ENCODE measurements around the gene TBP.
A peak's percentile ranks its signal among the peaks of the same experiment; 100 is the strongest.
"Not testable (repeated sequence)": the region's sequence is repeated elsewhere in the genome, so short reads cannot be mapped to it uniquely, and the experiment has no call there.

The TBP gene

GRCh38 chr6:170554013-170554795, at the start of gene TBP:
Gene TBP, plus strand, starts transcription at chr6:170554369. Its CDS starts 2,661 bp downstream, at chr6:170557030.
- peak; percentile 98 to 99 for DNase-seq

GRCh38 chr6:170504479-170504878, 49.7 kb upstream of the TBP start:
- no peak for DNase-seq

DNA sequence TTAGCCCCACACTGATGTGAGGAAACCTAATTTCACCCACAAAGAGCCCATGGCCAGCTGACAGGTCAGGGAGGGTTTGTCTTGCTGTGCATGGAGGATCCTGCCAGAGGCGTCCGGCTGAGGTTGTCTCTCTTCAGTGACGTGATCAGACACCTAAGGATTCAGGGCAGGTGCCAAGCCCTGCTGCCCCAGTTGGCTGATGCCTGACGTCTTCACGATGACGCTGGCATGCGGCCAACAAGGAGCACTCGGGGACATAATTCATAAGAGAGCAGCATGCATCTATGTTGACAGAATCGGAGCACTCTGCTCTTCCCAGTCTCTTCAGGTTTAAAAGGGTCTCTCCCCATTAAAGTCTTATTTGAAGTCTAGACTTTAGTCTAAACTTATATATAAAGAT, 48.9 kb upstream of the TBP start:
- no peak for DNase-seq

GRCh38 chr6:170506446-170506845, 47.7 kb upstream of the TBP start:
- no peak for DNase-seq

GRCh38 chr6:170507728-170508127, 46.4 kb upstream of the TBP start:
- not testable (repeated sequence) for DNase-seq

DNA sequence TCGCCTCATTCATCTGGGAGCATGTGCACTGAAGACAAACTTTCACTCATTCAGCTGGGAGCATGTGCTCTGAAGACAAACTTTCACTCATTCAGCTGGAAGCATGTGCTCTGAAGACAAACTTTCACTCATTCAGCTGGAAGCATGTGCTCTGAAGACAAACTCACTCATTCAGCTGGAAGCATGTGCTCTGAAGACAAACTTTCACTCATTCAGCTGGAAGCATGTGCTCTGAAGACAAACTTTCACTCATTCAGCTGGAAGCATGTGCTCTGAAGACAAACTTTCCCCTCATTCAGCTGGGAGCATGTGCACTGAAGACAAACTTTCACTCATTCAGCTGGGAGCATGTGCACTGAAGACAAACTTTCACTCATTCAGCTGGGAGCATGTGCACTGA, 45.9 kb upstream of the TBP start:
- DNase-seq = not testable (repeated sequence)

GRCh38 chr6:170508892-170509722, 45.1 kb upstream of the TBP start:
- not testable (repeated sequence) for DNase-seq

DNA sequence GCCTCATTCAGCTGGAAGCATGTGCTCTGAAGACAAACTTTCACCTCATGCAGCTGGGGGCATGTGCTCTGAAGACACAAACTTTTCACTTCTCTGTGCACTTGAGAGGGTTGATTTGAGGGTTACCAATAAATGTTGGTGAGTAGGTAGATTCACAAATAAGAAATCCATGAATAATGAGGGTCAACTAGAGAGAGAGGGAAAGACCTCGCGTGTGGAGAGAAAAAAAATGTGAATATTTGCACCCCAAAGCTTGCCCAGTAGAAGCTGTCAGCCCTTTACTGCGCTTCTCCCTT, 44.5 kb upstream of the TBP start:
- DNase-seq = no peak

DNA sequence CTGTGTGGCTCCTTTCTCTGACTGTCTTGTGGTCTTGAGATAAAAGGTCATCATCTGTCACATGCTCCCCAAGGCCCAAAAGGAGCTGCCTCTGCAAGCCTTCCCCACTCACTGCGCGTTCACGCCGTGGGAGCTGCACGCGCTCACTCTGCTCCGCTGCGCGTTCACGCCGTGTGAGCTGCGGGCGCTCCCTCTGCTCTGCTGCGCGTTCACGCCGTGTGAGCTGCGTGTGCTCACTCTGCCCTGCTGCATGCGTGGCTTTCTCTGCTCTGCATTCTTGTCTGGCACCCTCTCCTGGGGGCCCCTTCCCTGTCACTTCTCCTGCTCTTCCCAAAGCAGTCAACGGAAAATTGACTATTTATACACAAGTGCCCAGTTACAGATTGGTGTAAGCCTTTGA, 43.5 kb upstream of the TBP start:
- no peak for DNase-seq

DNA sequence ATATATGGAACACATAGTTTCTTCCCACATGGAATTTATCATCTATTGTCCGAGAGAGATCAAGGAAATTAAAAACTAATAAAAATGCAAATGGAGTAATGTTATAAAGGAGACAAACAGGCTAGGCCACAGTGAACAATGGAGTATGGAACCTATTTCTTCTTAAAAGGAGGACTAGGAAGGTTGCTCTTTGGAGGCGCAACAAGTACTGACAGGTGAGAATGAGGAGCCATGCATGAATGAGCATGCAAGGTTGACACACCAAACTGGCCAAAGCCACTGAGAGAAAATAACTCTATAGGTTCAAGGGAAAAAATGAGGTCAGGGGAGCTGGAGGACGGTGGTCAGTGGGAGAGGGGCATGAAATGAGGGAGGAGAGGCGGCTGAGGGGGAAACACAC, 41.9 kb upstream of the TBP start:
- no peak for DNase-seq

DNA sequence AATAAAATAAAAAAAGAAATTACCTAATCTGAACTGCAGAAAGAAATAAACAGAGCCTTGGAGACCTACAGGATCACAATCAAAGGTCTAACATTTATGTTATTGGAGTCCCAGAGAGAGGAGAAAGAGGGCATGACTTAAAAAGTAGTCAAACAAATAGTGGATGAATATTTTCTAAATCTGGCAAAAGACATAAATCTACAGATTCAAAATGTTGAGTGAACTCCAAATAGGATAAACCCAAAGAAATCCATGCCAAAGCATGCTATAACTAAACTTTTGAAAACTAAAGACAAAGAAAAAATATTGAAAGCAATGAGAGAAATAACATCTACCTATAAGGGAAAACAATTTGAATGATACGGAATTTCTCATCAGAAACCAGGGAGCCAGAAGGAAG, 39.3 kb upstream of the TBP start:
- no peak for DNase-seq

GRCh38 chr6:170516783-170517616, 37.2 kb upstream of the TBP start:
- DNase-seq = peak; percentile 46 to 55

DNA sequence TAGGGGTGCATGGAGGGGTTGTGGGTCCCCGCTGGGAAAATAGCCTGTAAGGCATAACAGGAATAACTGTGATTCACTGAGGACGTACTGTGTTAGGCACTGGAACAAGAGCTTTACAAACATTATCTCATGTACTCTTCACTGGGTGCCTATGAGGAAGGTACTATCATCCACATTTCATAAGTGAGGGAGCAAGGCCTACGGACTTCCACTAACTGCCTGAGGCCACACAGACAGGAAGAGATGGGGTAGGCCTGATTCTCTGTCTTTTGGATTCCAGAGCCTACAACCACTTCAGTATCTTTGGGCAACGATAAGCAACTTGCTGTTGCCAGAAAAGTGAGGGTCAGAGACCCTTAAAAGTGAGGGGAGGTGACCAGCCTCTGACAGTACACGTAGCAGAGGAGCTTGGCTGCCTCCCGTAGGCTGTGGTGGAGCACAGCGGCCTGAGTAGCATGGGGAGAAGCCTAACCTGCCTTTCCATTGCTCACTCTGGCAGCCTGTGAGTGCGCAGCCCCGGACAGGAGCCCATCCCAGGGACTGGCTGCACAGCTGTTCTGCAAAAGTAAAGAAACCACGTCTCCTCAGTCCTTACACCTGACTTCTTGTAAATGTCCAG, 31.5 kb upstream of the TBP start:
- DNase-seq = no peak

- DNase-seq = no peak
Measured at GRCh38 chr6:170523256-170524171, 30.7 kb upstream of the TBP start.

DNA sequence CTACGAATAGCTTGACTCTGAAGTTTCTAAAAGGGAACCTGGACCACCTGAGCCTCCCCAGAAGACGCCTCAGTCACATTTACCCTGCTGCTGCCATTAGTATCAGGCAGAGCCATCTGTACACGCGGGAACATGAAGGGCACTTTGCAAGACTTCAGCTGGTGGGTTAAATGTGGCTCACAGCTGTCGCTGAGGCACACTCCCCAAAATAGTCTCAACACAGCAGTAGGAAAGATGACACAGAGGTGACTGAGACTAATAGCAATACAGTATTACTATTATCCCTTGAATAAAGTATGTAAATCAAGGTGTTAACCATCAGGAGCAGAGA, 30.0 kb upstream of the TBP start:
- DNase-seq = no peak

- DNase-seq = no peak
Measured at GRCh38 chr6:170525795-170526194, 28.4 kb upstream of the TBP start.

- not testable (repeated sequence) for DNase-seq
Measured at GRCh38 chr6:170527995-170528394, 26.2 kb upstream of the TBP start.

DNA sequence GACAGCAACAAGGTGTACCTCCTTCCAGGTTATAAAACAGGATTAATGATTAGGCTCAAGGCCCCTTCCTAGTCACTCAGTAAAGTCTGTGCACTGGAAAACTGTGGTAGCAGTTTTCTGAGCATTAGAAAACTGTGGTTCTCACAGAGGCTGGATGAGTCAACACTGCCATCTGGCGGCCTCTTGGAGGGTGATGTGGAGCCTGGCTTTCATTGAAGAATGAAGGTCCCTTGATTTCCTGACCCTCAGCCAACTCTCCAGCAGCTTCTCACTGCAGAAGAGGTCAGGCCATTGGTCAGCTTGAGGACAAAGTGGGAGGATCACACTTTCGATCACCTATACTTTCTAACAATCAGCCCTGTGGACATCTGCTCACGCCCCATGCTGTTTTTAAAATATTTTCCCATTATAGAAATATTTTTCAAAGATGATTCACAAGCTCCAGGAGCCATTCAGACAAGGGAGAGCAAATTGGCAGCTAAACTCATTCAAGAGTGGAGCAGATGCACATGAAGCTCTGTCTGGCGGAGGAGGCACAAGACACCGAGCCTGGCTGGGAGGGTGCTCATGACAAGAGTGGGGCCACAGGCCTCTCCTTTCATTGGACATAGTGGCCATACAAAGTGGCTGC, 24.2 kb upstream of the TBP start:
- DNase-seq = peak; percentile 61

- DNase-seq = no peak
Measured at GRCh38 chr6:170532867-170533488, 21.2 kb upstream of the TBP start.

GRCh38 chr6:170533792-170534191, 20.4 kb upstream of the TBP start:
- no peak for DNase-seq

- DNase-seq = no peak
Measured at GRCh38 chr6:170535004-170535403, 19.2 kb upstream of the TBP start.

Measured in CD4-positive, alpha-beta T cell treated with Interleukin-4 for 1 hour (primary cell).